Keratinocyte (primary cell): ENCODE measurements around the gene CACNA1C. TPM values are rescaled to one million over a fixed set of nuclear protein-coding genes. Genes with fewer than 3 reads are reported as not detected.

Experiments
- DNase-seq: peaks from one replicate; pipeline ENCODE4 v3.0.0-alpha.2; 2011; ENCODE audit warnings: low read depth, missing footprints, low spot score
- FAIRE-seq: peaks from 2 replicates; lab custom pipeline; 2011; peaks lifted over from hg19 to GRCh38; lab: Jason Lieb, UNC
- H2AFZ ChIP-seq: 2 replicates; pipeline ENCODE4 v1.6.0; 2012; ENCODE audit warnings: low read length, control low read depth, inconsistent platforms; ENCODE audit not compliant: control insufficient read depth
- H3K27ac ChIP-seq: 2 replicates; pipeline ENCODE4 v1.5.1; 2011; ENCODE audit warnings: low read length; ENCODE audit not compliant: control insufficient read depth, insufficient read depth
- H3K27me3 ChIP-seq: 3 replicates; pipeline ENCODE4 v1.6.0; 2011; ENCODE audit warnings: low read length; ENCODE audit not compliant: control insufficient read depth, insufficient read depth; ENCODE audit errors: extremely low read depth
- H3K36me3 ChIP-seq, 2 experiments: 2 replicates in 1 of 2; 3 replicates in 1 of 2; pipeline ENCODE4 v1.5.1; 2011; ENCODE audit warnings: low read length in 2 of 2, mild to moderate bottlenecking in 1 of 2; ENCODE audit not compliant: control insufficient read depth in 2 of 2, insufficient read depth in 2 of 2; ENCODE audit errors: extremely low read depth in 1 of 2
- H3K4me1 ChIP-seq: 3 replicates; pipeline ENCODE4 v1.5.1; 2011; ENCODE audit warnings: low read length; ENCODE audit not compliant: control insufficient read depth, insufficient read depth; ENCODE audit errors: extremely low read depth
- H3K4me2 ChIP-seq: 3 replicates; pipeline ENCODE4 v1.6.0; 2011; ENCODE audit warnings: low read depth, low read length; ENCODE audit not compliant: control insufficient read depth, insufficient read depth; ENCODE audit errors: extremely low read depth
- H3K4me3 ChIP-seq, 3 experiments: fragments of 200-600 bp in 1 of 3; sonication (generic) in 1 of 3; 2 replicates in 2 of 3; 3 replicates in 1 of 3; pipeline ENCODE4 v1.5.1; 2011 to 2016; ENCODE audit warnings: low read length in 3 of 3, mild to moderate bottlenecking in 3 of 3, control low read depth in 2 of 3, inconsistent platforms in 1 of 3, low read depth in 1 of 3, mixed read lengths in 1 of 3, mixed run types in 1 of 3, moderate library complexity in 1 of 3; ENCODE audit not compliant: control insufficient read depth in 2 of 3, insufficient read depth in 2 of 3; ENCODE audit errors: extremely low read depth in 1 of 3
- H3K79me2 ChIP-seq: 2 replicates; pipeline ENCODE4 v1.6.0; 2012; ENCODE audit warnings: low read length; ENCODE audit not compliant: control insufficient read depth, insufficient read depth
- H3K9ac ChIP-seq: 3 replicates; pipeline ENCODE4 v1.6.0; 2011; ENCODE audit warnings: low read length; ENCODE audit not compliant: control insufficient read depth, insufficient read depth; ENCODE audit errors: extremely low read depth
- H3K9me1 ChIP-seq: 3 replicates; pipeline ENCODE4 v1.6.0; 2011; ENCODE audit warnings: low read length; ENCODE audit not compliant: control insufficient read depth, insufficient read depth; ENCODE audit errors: extremely low read depth
- H3K9me3 ChIP-seq: 2 replicates; pipeline ENCODE4 v1.5.1; 2012; ENCODE audit warnings: low read depth, low read length; ENCODE audit not compliant: control insufficient read depth
- H4K20me1 ChIP-seq: 3 replicates; pipeline ENCODE4 v1.6.0; 2011; ENCODE audit warnings: low read length; ENCODE audit not compliant: control insufficient read depth, insufficient read depth; ENCODE audit errors: extremely low read depth
- CTCF ChIP-seq, 3 experiments: IDR thresholded peaks in 1 of 3; conservative IDR thresholded peaks in 1 of 3; optimal IDR thresholded peaks in 1 of 3; 2 replicates in 2 of 3; 3 replicates in 1 of 3; pipeline versions ENCODE3 to v1.5.1; 2011; ENCODE audit warnings: low read length in 3 of 3, mild to moderate bottlenecking in 3 of 3, moderate library complexity in 2 of 3, control low read depth in 1 of 3, inconsistent platforms in 1 of 3; ENCODE audit not compliant: insufficient read depth in 2 of 3; ENCODE audit errors: extremely low read depth in 1 of 3
- EZH2 ChIP-seq: IDR thresholded peaks from one replicate; pipeline ENCODE4 v1.6.1; 2012; ENCODE audit warnings: inconsistent platforms, mild to moderate bottlenecking, low read length, moderate library complexity
- dilution Hi-C: fragments of 300-500 bp; cut with MboI; formaldehyde crosslinking; loops from one replicate; pipeline ENCODE4 v1.7.0; 2020; ENCODE audit warnings: low sequenced_read_pairs; ENCODE audit not compliant: extremely low pct_ligation_motif_present
- polyA plus RNA-seq, 5 experiments: library from polyadenylated mRNA; depleted of rRNA in 3 of 5; stranded (reverse) in 3 of 5; stranded (forward) in 1 of 5; unstranded in 1 of 5; fragments of >200 nt; gene quantifications; 1 replicate in 1 of 5; 2 replicates in 3 of 5; 3 replicates in 1 of 5; pipeline versions ENCODE4 v1.2.1 to v1.2.3, GENCODE V29; 2011 to 2012; ENCODE audit warnings: missing spikeins in 2 of 5, low read depth in 1 of 5, low replicate concordance in 1 of 5

CACNA1C gene
- polyA plus RNA-seq, 1 donor (not counting 4 experiments of a cell fraction or from before 2014, with no cell fraction given) = not detected

- peaks cover 8% of the 10 kb centered on the region for H3K27me3 ChIP-seq
- TF ChIP-seq EZH2 (no peak), CTCF (optimal IDR thresholded peaks at IDR 0.05 in 1 of 3, IDR thresholded peaks at IDR 0.05 in 1 of 3, conservative IDR thresholded peaks at IDR 0.05 in 1 of 3; ENCODE audit: extremely low read depth in 1 of 3, insufficient read depth in 2 of 3, low read length in 3 of 3) (no peak)
- no peak for FAIRE-seq
Measured at GRCh38 chr12:2732290-2732689, 679.5 kb downstream of the CACNA1C start.

GRCh38 chr12:2733493-2734355, 680.9 kb downstream of the CACNA1C start:
- Histone ChIP-seq H3K36me3 (no peaks in the 10 kb centered on the region), H3K27ac (no peak overlapping the region), H3K27me3 (peaks cover 8% of the 10 kb centered on the region), H3K9ac (no peak overlapping the region), H3K4me2 (no peak overlapping the region), H3K9me3 (no peaks in the 10 kb centered on the region), H2AFZ (no peak overlapping the region), H3K9me1 (no peaks in the 10 kb centered on the region), H4K20me1 (no peaks in the 10 kb centered on the region), H3K4me1 (no peaks in the 10 kb centered on the region), H3K4me3 (no peak overlapping the region), H3K79me2 (no peaks in the 10 kb centered on the region)
- TF ChIP-seq CTCF (optimal IDR thresholded peaks at IDR 0.05 in 1 of 3, IDR thresholded peaks at IDR 0.05 in 1 of 3, conservative IDR thresholded peaks at IDR 0.05 in 1 of 3; ENCODE audit: extremely low read depth in 1 of 3, insufficient read depth in 2 of 3, low read length in 3 of 3) (no peak), EZH2 (no peak)
- DNase-seq = no peak
- dilution Hi-C loops = no loop called here
- FAIRE-seq = no peak

More at GRCh38 chr12:2732290-2732689, 679.5 kb downstream of the CACNA1C start:
- Histone ChIP-seq H4K20me1 (no peaks in the 10 kb centered on the region), H2AFZ (no peak overlapping the region), H3K4me3 (no peak overlapping the region), H3K27ac (no peak overlapping the region), H3K9ac (no peak overlapping the region), H3K9me3 (no peaks in the 10 kb centered on the region), H3K4me1 (no peaks in the 10 kb centered on the region), H3K36me3 (no peaks in the 10 kb centered on the region), H3K9me1 (no peaks in the 10 kb centered on the region), H3K79me2 (no peaks in the 10 kb centered on the region), H3K4me2 (no peak overlapping the region)
- dilution Hi-C loops = no loop called here
- DNase-seq = no peak
